SKM-1 treated with dmso at 0.1 percent for 144 hours (cell line): ENCODE results near the gene FAT1.

Experiments used
- DNase-seq: peaks from one replicate; lab custom pipeline; 2025; ENCODE audit not compliant: unreplicated experiment; lab: John Stamatoyannopoulos, UW

Gene FAT1

DNA sequence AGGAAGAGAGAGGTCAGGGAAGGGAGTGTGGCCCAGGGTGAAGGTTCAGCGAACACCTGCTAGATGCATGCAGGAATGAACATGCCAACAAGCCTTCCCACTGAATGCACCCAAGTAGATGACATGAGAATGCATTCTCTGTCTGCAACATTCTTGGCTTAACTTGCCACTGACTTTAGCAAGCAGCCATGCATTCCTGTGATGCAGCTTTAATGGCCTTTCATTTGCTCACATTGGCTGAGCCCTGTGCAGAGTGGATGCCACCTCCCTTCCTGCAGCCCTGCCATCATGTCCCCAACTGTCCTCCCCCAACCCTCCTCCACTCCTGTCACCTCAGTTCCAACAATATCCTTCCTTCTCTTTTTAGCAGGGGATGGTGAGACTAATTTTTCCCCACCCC is 143.0 kb downstream of the FAT1 start:
- DNase-seq = no peak

DNA sequence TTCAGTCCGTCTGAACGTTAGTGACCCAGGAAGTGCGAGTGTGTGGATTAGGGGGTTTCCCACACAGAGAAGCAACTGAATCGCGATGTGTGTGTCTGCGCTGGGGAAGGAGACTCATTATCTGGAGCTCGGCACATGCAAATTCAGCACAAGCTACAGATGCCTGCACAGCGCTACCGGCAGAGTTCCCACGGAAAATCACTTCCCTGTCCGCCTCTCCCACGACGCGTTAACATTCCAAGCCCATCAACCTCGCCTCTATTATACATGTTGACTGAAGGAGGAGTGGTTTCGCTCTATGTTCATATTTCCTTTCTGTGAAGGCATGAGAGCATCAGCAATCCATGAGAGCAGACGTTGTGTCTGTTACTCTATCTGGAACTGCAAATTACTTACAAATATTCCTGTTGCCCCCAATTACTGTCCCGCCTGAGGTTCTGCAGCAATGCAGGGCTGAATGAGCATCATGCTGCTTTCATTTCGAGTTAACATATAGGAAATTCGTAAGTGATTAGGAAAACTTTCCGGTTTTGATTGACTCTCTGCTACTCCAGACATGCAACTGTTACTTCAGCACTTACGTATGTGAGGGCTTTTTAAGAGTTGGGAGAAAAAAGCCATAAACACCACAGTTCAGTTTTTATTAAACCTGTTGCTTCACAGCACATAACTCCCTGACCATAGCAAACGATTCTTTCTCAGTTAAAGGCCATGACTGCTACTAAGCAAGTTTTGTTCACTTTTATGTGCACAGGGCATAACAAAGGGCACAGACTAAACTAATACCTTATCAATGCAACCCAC is 153.3 kb downstream of the FAT1 start:
- DNase-seq = no peak

DNA sequence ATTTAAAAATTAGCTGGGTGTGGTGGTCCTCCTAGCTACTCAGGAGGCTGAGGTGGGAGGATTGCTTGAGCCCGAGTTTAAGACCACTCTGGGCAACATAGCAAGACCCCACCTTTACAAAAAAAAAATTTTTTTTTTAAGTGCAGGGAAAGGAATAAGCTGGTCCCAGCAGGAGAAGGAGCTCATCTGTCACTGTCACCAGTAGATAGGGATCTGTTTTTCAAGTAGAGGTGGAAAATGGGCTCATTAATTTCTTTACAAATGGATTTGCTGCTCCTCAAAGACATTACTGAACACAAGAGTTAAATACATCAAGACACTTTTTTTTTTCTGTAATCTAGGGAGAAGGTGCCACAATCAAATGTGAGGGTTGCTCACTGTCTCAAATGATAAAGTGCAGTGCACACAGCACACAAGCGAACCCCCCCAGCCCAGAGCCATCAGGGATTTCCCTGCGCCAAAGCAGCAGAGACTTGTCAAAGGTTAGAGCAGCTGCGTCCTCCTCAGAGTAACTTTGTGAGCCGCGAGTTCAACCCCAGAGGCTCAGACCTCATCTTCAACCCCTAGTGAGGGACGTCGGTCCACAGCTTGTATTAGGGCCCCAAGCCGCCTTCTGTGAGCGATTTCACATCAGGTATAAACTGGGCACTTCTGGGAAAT is 154.0 kb downstream of the FAT1 start:
- DNase-seq = no peak

DNA sequence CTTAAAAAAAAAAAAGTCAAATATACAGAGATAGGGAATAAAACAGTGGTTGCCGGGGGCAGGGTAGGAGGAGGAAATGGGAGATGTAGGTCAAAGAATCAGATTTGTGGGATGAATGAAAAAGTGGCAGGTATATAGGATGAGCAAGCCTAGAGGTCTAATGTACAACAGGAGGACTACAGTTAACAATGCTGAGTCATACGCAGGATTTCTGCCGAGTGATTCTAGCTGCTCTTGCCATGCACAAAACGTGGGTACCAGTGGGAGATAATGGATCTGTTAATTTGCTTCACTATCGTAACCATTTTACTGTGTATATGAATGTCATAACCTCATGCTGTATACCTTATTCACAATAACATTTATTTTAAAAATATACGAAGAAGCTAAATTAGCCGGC is 157.6 kb downstream of the FAT1 start:
- no peak for DNase-seq

DNA sequence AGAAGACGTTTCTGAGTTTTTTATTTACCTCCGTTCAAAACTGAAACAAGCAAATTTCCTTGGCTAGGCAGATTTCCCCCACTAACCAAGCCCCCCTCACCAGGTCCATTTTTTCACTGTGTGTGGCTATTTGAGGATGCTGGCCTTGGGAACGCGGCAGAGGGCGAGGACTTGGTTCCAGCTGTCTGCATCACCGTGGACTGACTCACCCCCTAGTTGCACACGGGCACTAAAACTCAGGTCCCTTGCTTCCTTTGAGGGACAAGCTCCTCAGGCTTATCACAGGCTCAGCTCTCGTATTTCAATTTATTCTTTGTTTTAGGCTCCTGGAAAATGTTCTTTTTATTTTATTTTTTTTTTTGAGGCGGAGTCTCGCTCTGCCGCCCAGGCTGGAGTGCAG is 159.9 kb downstream of the FAT1 start:
- DNase-seq = no peak

DNA sequence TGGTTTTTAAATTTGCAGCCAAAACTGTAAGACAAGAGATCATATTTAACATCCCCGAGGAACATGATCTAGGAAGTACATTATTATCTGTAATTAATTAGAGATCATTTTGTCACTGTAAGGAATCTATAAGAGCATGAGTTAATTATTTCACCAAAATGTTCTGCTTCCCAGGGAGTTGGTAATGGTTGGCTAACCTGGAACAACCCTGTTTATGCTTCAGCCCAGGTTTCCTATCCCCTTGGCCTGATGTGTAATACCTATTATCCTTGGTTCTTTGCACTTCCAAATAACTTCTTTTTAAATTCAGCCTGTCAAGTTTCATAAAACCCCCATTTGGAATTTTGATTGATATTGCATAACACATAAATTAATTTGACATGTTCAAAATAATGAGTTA is 161.9 kb downstream of the FAT1 start:
- no peak for DNase-seq

DNA sequence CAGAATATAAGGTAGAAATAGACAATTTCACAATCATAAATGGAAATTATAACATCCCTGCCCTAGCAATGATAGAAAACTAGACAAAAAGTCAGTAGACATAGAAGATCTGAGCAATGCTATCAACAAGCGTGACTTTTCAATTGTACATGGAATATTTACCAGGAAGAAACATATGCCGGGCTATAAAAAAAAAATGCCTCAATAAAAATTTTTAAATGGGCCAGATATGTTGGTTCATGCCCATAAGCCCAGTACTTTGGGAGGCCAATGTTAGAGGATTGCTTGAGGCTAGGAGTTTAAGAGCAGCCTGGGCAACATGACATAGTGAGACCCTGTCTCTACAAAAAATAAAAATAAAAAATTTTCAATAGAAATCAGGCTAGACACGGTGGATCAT is 163.0 kb downstream of the FAT1 start:
- DNase-seq = no peak

DNA sequence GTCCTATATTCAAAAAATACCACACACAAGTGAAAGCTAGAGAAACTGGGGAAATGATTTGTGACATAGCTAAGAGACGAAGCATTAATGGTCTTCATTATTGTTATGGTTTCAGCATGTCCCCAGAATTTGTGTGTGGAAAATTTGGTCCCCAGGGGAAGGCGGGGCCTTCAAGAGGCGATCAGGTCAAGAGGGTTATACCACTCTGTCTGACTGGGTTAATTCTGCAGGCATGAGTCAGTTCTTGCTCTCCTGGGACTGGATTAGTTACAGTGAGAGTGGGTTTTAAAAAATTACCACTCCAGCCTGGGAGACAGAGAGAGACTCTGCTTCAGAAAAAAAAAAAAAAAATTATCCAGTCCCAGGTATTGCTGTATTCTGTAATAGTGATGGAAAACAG is 166.2 kb downstream of the FAT1 start:
- DNase-seq = no peak

DNA sequence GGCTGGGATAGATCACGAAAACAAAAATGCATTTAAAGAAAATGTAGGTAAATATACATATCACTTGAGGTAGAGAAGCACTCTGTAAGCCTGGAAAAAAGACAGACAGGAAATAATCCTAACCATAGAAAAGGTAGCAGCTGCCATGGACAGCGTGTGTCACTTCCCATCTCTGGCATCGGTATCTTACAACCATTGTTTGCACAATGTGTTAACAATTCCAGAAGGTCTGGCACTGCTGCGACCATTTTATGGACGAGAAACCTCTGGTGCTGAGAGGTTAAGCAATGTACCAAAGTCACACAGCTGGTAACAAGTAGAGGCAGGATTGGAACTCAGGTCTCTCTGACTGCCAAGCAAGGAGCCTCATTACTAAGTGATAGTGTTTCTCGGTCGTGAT is 166.6 kb downstream of the FAT1 start:
- no peak for DNase-seq

DNA sequence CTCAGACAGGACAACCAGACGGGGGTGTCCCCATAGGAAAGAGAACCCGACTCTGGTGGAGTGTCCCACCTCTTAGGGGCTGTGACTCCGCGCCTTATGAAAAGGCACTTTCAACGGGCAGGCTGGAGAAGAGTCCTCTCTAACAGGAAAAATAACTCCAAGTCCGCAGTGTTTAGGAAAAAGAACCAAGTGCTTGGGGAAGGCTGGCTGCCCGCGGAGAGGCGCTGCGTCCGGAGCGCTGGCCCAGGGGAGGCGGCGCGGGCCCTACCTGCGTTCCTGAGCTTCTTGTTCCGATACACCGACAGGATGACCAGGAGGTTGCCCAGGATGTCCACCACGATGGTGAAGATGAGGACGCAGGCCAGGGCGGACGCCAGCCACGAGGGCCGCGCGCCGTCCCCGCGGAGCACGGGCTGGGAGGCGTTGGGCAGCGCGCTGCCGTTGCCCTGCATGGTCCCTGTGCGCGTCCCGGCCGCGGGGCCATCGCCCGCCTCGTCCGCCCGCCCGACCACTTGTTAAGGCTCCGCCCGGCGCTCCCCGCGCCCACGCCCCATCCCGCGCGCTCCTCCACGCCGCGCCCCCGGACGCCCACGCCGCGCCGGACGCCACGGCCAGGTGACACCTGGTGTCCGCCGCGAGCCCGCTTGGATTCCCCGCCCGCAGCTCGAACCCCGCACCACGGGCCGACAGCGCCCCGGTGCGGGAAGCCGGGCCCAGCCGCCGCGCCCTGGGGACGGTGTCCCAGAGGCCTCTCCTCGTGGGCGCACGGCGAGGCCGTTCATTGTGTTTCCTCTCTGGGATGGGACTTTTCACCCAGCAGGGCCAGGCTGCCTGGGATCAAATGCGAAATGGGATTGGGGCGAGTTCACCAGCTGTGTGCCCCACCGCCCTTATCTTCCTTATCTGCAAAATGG is 168.5 kb downstream of the FAT1 start, which contains the start of gene MTNR1A:
TSS of gene MTNR1A (minus strand) at position 654 of the 914 bp plus-strand sequence. CDS start at position 452, 202 bp downstream.
- DNase-seq = no peak

DNA sequence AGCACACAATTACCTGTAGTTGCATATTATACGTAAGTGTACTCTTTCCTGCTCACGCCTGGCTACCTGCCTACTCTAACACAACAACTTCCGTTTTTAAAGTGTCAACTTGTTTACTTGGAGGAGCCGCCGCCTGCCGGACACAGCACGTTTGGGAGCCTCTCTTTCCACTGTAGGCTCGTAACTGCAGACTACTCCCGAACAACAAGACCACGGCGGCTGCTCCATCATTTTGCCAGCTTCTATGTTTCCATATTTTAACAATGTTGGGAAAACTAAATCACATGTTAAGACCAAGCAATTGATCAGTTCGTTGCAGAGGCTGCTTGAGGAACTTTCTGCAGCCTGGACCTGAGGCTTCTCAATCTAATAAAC is 169.1 kb downstream of the FAT1 start:
- no peak for DNase-seq

DNA sequence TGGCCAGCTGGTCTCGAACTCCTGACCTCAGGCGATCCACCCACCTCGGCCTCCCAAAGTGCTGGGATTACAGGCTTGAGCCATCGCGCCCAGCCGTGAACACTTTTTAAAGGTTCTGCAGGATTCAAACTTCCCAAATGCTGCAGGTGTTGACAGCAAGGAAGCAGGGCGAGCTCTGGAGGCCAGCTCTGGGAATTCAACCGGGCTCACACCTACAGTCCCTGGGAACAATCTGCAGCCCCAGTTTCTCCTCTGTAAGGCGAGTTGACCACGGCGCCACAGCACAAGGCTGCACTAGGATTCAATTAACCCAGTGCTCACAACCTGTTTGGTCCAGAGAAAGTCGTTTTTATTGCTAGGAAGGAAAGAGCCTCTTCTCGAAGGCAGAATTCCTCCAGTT is 169.9 kb downstream of the FAT1 start:
- no peak for DNase-seq

DNA sequence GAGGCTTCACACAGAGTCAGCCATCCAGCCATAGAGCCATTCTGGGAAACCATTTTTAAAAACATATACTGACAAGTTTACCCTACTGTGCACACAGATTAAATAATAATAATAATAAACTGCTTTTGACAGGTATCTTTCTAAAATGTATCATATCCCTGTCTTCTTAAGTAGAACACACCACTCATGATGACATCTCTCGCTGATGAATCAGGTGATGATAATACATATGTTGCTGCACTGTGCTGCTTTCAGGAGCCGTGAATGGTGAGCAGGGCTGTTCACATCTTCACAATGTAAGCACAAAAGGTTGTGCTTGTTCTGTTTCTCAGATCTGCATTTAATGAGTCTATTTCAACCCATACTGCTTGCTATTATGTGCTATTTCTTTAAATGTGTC is 171.8 kb downstream of the FAT1 start:
- DNase-seq = no peak

DNA sequence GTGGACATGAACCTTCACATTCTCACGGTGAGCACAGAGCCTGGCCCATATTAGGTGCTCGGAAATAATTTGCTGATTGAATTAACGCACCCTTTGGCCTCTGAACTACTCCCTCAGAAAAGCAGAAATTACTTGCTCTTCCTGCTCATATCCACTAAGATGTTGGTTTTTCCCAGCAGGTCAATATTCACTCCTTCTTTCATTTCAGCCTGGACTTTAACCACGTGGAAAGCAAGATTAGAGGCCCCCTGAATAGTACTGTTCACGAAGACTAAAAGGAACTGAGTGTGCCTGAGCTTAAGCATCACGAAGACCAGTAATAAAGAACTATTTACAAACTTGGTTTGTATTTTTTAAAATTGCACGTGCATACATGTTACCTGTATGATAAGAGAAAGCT is 178.2 kb downstream of the FAT1 start:
- no peak for DNase-seq

DNA sequence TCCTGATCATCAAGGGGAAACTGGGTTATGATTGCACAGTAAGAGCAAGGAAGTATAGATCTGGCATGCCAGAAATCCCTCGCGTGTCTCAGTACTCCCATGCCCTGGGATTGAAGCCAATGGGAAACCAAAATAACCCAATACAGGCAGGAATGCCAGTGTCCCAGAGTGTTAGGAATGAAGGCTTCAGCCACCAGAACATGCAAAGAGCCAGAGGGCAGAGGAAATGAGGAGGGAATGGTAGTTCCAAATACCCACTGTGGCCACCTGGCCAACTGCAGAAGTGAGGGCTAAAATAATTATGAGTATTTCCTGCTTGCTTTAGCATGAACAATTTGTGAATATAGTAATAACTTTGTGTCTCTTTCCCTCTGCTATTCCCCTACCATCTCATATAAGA is 180.4 kb downstream of the FAT1 start:
- DNase-seq = no peak

DNA sequence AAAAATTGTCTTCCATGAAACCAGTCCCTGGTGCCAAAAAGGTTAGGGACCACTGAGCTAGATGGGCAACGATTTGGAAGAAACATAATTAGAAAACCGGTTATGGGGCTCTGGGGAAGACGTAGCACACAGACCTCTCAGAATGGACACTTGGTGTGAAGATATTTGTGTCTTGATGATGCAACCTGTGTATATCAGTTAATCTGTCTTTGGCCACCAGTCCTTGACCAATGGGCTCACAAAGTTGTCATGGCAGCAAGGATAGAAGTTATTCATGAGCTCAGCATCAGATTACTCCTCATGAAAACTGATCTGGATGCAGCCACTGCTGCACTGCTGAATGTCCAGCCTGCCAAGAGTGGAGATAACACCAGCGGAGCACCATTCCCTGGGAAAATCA is 181.9 kb downstream of the FAT1 start:
- DNase-seq = no peak

DNA sequence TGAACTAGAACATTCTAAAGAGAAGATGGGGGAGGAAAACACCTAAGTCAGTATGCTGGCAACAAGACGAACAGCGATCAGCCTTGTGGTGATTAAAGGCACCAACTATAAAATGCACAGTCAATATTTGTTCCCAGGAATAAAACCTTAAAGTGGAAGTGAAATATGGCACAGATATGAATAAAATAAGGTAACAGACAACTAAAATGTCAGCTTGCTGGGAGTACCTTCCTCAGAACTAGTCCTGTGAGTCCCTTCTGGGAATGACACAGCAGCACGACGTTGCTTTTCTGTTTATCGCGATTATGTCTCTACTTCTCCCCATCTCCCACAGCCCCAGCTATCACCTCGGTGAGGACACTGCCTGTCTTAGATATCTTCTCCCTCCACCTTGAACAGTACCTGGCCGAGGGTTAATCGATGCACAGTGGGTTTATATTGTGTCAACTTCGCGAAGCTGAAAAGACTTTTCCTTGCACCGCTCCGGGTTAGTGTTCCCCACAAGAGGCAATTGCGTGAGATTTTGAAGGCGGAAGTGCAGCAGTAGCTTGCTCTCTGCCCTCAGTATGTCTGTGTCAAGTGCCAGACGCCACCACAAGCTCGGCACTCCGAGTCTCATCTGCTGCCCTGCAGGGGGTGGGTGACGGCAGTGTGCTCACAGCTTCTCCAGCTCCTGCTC is 185.7 kb downstream of the FAT1 start:
- DNase-seq = no peak
